Hepatocyte (in vitro differentiated cells): Measurements from ENCODE around the gene DCDC1.

Experiments
- EZH2 ChIP-seq: fragments of 200-600 bp; sonication (generic); IDR thresholded peaks from 2 replicates; pipeline ENCODE4 v1.6.1; 2016; ENCODE audit warnings: antibody characterized with exemption, mild to moderate bottlenecking, borderline replicate concordance
- TF ChIP-seq, protein P1 (sequence below): fragments of 200-600 bp; sonication (generic); IDR thresholded peaks from 2 replicates; pipeline ENCODE4 v1.5.1; 2016; ENCODE audit warnings: antibody characterized with exemption, mild to moderate bottlenecking; ENCODE audit not compliant: poor library complexity

DNA sequence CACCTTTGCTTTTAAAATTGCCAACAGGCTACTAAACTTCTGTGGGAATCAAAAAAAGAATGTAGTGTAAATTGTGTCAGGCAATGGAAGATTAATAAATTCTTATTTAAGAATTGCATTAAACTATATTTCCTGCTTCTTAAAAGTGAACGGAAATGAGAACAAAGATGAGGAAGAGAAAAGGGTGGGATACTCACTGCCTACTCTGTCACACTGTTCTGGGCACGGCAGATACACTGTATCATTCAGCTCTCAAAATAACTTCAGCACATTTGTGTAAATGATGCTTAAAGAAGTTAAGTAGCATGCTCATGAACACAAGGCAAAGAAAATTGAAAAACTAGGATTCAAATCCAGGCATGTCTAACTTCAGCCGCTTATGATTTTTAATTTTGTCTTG, 218.7 kb downstream of the DCDC1 start:
- TF ChIP-seq, protein P1, sequence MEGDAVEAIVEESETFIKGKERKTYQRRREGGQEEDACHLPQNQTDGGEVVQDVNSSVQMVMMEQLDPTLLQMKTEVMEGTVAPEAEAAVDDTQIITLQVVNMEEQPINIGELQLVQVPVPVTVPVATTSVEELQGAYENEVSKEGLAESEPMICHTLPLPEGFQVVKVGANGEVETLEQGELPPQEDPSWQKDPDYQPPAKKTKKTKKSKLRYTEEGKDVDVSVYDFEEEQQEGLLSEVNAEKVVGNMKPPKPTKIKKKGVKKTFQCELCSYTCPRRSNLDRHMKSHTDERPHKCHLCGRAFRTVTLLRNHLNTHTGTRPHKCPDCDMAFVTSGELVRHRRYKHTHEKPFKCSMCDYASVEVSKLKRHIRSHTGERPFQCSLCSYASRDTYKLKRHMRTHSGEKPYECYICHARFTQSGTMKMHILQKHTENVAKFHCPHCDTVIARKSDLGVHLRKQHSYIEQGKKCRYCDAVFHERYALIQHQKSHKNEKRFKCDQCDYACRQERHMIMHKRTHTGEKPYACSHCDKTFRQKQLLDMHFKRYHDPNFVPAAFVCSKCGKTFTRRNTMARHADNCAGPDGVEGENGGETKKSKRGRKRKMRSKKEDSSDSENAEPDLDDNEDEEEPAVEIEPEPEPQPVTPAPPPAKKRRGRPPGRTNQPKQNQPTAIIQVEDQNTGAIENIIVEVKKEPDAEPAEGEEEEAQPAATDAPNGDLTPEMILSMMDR, result no peak
- TF ChIP-seq EZH2, result no peak
